ENCODE measurements around the gene CAPN12.
A peak's percentile ranks its signal among the peaks of the same experiment; 100 is the strongest.

CAPN12 gene

DNA sequence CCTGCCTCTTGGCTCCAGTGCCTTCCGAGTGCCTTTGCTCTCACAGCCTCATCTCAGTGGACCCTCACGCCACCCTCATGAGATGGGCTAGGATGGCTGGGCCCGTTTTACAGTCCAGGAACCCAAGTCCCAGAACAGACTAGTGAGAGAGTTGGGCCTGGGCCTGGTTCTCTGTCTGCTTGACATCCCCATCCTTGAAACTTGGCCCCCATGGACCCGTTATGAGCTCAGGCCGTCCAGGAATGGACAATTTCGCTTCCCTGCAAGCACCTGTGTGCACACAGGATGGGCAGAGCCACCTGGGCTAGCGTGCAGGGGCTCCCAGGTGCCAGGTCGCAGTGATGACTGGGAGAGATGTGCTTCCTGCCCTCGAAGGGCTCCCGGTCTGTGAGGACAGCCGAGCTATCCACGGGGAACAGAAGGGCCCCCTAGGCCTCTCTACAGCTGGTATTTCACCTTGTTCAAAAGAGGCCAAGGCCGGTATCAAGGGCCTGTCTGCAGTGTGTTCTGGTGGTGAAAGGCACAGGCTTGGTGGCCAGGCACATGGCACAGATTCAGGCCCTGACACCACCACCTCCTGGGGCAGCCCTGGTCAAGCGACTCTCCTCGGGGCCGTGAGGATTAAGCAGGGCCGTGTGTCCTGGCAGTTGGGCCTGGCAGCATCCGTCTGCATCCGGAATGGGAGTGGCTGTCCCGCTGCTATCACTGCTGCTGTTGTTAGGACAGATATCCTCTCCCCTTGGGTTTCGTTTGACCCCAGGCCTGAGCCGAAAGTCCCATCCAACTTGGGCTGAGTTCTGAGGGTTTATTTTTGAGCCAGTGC lies 38.9 kb downstream of the CAPN12 start:
- H3K9me3 Mint-ChIP-seq = no peaks in the 10 kb centered on the region
- no peak overlapping the region for H3K4me3 Mint-ChIP-seq
- H3K27ac Mint-ChIP-seq = peak overlapping the region; percentile 26
- no peaks in the 10 kb centered on the region for H3K4me1 Mint-ChIP-seq (ENCODE audit: low read depth)
- no peaks in the 10 kb centered on the region for H3K27me3 Mint-ChIP-seq
- H3K36me3 Mint-ChIP-seq (ENCODE audit: low read depth) = peaks cover 44% of the 10 kb centered on the region

DNA sequence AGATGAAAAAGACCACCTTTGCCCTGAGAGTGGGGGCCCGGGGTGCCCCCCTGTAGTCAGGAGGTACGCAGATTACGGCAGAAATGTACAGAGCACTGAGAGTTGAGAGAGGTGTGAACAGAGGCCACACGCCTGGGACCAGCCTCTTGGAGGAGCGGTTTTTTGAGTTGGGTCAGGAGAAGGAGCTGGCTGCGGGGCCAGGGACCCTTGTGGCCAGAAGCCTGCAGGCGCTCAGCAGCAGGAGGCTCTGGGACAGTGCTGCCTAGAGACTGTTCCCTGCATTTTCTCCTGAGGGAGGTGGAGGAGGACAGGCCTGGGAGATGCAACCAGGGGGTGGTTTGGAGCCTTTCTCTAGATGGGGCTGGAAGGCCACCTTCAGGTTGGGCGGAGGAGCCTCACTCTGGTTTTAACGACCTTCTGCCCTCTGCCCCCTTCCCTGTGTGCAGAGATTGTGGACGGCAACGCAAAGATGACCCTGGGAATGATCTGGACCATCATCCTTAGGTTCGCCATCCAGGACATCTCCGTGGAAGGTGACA lies 39.7 kb downstream of the CAPN12 start:
- Mint-ChIP-seq H3K4me1 (ENCODE audit: low read depth) (no peaks in the 10 kb centered on the region), H3K27me3 (no peaks in the 10 kb centered on the region), H3K36me3 (ENCODE audit: low read depth) (peaks cover 42% of the 10 kb centered on the region), H3K27ac (no peak overlapping the region), H3K9me3 (no peaks in the 10 kb centered on the region), H3K4me3 (no peak overlapping the region)

DNA sequence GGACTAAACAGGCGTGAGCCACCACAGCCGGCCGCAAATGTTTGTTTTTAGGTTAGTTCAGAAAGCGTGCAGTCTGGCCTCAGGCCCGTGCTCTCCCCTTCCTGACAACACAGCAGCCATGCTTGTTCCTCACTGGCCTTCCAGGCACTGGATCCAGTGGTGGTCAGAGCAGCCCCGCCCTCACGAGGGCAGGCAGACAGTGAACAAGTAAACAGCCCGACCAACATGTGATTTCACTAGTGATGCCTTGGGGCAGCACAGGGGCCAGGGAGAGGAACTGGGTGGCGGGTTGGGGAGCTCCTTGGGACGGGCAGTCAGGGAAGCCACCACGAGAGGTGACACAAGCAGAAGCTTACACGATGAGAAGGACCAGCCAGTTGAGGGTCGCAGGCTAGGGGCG lies 40.8 kb downstream of the CAPN12 start:
- peaks cover 8% of the 10 kb centered on the region for H3K4me1 Mint-ChIP-seq (ENCODE audit: low read depth)
- H3K9me3 Mint-ChIP-seq = no peaks in the 10 kb centered on the region
- H3K27me3 Mint-ChIP-seq = no peaks in the 10 kb centered on the region
- H3K36me3 Mint-ChIP-seq (ENCODE audit: low read depth) = peaks cover 37% of the 10 kb centered on the region
- no peak overlapping the region for H3K4me3 Mint-ChIP-seq
- no peak overlapping the region for H3K27ac Mint-ChIP-seq

DNA sequence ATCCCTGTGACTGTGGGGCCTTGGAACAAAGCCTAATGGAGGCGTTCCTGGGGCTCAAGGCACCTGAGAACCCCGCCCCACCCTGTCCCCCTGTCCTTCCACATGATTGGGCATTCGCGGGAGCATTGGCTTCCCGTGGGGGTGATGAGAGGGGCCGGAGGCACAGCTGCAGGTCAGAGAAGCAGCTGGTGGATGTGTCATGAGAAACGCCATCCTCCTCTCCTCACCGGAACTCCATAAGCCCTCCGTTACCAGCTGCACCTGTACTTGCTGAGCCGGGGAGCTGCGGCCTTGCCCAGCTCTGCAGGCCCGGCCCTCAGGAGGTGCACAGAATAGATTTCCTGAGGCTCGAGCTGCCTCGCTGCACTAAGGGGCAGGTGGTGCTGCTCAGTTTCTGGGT lies 42.0 kb downstream of the CAPN12 start:
- H3K4me1 Mint-ChIP-seq (ENCODE audit: low read depth) = peaks cover 18% of the 10 kb centered on the region
- H3K36me3 Mint-ChIP-seq (ENCODE audit: low read depth) = peaks cover 31% of the 10 kb centered on the region
- H3K27me3 Mint-ChIP-seq = no peaks in the 10 kb centered on the region
- H3K9me3 Mint-ChIP-seq = no peaks in the 10 kb centered on the region
- no peak overlapping the region for H3K4me3 Mint-ChIP-seq
- H3K27ac Mint-ChIP-seq = no peak overlapping the region

DNA sequence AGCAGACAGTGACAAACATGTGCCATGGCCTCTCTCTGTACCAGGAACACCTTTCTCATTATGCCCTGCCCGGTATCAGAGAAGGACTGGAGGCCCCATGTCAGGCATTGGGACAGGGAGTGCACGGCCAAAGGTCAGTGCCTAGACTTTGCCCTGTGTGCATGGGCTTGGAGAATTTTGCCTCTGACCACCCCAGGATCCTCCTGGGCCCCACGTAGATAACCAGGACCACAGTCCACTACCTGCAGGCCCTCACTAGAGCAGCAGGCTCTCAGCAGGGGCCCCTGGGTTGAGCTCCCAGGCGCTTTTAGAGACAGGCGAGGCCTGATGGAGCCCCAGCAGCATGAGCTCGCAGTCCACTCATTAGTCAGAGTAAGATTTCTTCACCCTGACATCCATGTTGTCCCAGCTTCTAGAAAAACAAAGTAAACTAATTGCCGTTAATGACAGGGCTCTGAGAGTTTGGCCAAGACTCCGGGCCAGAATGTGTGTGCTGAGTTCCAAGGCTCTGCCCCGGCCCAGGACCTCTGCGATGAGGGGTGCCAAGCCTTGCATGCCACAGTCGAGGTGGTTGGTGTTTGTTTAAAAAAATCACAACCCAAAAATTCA lies 42.7 kb downstream of the CAPN12 start:
- Mint-ChIP-seq H3K27me3 (no peaks in the 10 kb centered on the region), H3K4me3 (no peak overlapping the region), H3K27ac (no peak overlapping the region), H3K36me3 (ENCODE audit: low read depth) (peaks cover 29% of the 10 kb centered on the region), H3K4me1 (ENCODE audit: low read depth) (peaks cover 21% of the 10 kb centered on the region), H3K9me3 (no peaks in the 10 kb centered on the region)

DNA sequence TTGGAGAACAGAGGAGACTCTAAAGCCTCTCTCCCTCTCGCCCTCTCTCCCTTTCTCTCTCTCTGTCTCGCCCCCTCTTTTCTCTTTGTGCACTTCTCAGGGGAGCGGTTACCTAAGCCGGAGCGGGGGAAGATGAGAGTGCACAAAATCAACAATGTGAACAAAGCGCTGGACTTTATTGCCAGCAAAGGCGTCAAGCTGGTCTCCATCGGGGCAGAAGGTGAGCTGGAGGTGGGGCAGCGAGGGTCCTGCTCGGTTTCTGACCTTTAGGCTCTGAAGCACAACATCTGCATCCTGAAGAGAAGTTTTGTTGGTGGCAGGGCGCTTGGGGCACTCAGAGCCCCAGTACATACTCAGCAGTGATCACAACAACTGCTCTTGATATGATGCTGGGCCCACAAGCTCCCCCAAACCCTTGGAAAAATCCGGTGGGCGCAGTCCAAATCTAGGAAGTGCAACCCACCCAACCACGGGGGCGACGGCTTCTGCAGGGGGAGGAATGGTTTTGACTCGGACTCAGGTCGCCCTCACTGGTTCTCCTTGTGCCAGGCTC lies 43.3 kb downstream of the CAPN12 start:
- H3K4me3 Mint-ChIP-seq = no peak overlapping the region
- H3K27ac Mint-ChIP-seq = no peak overlapping the region

DNA sequence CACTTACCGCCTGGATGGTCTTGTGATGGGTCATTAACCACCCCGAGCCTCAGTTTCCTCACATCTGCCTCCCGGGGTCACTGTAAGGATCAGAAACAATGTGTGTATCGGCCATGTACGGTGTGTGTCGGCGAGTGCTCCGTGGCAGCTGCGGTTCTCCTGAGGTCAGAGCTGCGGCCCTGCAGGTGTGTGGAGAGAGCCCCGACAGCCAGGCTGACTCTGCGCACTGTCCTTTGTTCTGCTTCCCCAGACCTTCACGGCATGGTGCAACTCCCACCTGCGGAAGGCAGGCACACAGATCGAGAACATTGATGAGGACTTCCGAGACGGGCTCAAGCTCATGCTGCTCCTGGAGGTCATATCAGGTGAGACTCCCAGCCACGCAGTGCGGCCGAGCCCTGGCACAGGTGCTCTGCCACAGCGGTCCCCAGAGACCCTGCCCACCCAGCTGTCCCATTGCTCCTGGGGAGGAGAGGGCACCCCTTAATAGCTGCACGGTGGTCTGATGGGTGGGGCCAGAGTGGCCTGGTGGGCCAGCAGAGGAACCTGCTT lies 43.8 kb downstream of the CAPN12 start:
- peaks cover 26% of the 10 kb centered on the region for H3K36me3 Mint-ChIP-seq (ENCODE audit: low read depth)
- no peak overlapping the region for H3K27ac Mint-ChIP-seq
- H3K4me1 Mint-ChIP-seq (ENCODE audit: low read depth) = peaks cover 28% of the 10 kb centered on the region
- H3K9me3 Mint-ChIP-seq = no peaks in the 10 kb centered on the region
- H3K4me3 Mint-ChIP-seq = no peak overlapping the region
- no peaks in the 10 kb centered on the region for H3K27me3 Mint-ChIP-seq

More for the DNA sequence above, 43.3 kb downstream of the CAPN12 start:
- Mint-ChIP-seq H3K36me3 (ENCODE audit: low read depth) (peaks cover 30% of the 10 kb centered on the region), H3K9me3 (no peaks in the 10 kb centered on the region), H3K27me3 (no peaks in the 10 kb centered on the region), H3K4me1 (ENCODE audit: low read depth) (peaks cover 26% of the 10 kb centered on the region)

DNA sequence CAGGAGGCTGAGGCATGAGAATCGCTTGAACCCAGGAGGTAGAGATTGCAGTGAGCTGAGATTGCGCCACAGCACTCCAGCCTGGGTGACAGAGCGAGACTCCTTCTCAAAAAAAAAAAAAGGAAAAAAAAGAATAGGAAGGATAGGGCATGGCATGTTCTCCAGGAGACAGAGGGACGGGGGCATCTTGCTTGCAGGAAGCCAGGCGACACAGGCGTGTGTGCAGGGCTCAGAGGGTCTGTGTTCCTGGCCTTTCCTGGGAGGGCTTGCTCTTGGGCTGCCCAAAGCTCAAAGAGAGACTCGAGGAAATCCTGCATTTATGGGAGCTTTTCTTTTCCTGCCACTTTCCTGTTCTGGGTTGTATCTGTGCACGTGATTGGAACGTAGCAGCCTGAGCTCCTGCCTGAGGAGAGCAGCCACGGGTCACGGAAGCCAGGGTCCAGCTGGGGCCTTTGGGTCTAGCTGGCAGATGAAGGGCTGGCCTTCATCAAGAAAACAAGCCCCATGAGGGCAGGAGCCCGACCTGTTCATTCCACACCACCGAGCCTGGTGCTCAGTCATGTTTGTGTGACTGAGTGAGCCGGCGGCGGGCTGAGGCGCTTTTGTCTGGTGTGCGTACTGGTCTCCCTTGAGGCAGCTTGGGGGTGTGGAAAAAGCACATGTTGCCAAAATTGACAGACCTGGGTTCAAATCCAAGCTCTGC lies 44.5 kb downstream of the CAPN12 start:
- no peak overlapping the region for H3K27ac Mint-ChIP-seq
- peaks cover 34% of the 10 kb centered on the region for H3K4me1 Mint-ChIP-seq (ENCODE audit: low read depth)
- no peaks in the 10 kb centered on the region for H3K27me3 Mint-ChIP-seq
- H3K36me3 Mint-ChIP-seq (ENCODE audit: low read depth) = peaks cover 26% of the 10 kb centered on the region
- H3K4me3 Mint-ChIP-seq = no peak overlapping the region
- no peaks in the 10 kb centered on the region for H3K9me3 Mint-ChIP-seq

DNA sequence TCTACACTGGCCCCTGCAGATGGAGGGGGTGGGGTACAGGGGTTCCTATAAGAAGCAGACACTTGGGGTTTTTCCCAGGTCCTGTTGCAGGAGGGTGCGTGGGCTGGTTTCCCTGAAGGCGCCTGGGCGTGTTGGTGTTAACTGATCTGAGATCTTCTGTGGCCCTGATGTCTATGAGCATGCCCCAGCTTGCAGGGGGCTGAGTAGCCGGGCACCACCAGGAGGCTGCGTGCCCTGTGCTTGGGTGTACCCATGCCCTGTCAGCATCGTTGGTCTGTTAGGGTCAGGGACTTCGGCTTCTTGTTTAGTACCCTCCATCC lies 45.3 kb downstream of the CAPN12 start:
- Mint-ChIP-seq H3K27me3 (no peaks in the 10 kb centered on the region), H3K27ac (no peak overlapping the region), H3K9me3 (no peaks in the 10 kb centered on the region), H3K4me3 (no peak overlapping the region), H3K36me3 (ENCODE audit: low read depth) (peaks cover 21% of the 10 kb centered on the region), H3K4me1 (ENCODE audit: low read depth) (peaks cover 40% of the 10 kb centered on the region)

DNA sequence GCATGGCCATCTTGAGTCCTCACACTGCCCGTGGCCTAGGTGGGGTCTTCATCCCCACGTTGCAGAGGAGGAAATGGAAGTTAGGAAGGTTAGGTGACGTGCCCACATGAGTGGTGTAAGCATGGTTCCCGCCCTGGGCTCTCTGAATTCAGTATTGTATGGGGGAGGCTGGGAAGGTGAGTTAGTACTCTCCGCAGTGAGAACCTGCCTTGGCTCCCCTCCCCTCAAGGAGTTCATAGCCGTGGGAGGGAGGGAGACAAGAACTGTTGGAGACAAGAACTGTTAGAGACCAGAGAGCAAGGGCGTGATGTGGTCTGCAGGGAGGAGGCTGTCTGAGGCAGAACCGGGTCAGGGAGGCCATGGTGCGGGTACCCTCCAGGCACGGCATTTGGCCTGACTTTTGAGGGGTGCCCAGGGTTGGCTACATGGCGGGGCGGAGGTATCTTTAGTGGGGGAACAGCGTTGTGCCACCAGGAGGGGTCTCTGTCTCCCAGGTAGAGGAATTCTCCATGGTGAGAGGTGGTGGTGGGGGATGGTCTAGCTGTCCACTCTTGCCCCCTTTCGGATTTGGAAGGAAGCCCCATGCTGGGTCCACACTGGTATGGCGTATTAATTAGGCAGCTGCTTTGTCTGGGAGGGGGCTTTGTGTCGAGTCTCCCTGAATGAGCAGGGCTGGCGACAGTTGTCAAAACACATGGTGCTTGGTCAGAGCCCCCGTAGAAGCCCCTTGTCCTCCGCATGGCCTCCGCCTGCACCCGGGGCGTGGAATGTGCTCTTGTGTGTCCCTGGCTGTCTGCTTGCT lies 45.8 kb downstream of the CAPN12 start:
- H3K27me3 Mint-ChIP-seq = no peaks in the 10 kb centered on the region
- no peaks in the 10 kb centered on the region for H3K9me3 Mint-ChIP-seq
- peaks cover 16% of the 10 kb centered on the region for H3K36me3 Mint-ChIP-seq (ENCODE audit: low read depth)
- H3K4me1 Mint-ChIP-seq (ENCODE audit: low read depth) = peaks cover 45% of the 10 kb centered on the region
- H3K4me3 Mint-ChIP-seq = no peak overlapping the region
- H3K27ac Mint-ChIP-seq = no peak overlapping the region

DNA sequence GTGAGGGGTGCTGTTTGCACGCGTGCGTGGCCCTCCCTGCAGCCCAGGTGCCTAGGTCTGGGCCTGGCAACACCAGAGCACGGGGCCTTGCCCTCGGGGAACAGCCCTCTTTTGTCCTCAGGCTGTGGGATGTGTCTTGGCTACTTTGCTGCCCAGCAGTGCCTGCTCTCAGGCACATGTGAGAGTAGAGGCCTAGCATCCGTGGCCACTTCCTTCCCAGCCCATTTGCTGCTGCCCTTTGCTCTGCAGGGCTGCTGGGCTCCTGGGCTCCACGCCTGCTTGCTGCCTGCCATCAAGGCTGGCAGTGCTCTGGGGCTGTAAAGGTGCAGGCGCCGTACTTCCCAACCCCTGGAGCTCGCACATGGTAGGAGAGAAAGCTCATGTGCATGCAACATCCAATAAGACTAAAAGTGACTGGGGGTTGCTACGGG lies 46.6 kb downstream of the CAPN12 start:
- Mint-ChIP-seq H3K4me1 (ENCODE audit: low read depth) (peaks cover 53% of the 10 kb centered on the region), H3K27ac (no peak overlapping the region), H3K27me3 (no peaks in the 10 kb centered on the region), H3K9me3 (no peaks in the 10 kb centered on the region), H3K4me3 (no peak overlapping the region), H3K36me3 (ENCODE audit: low read depth) (peaks cover 15% of the 10 kb centered on the region)

DNA sequence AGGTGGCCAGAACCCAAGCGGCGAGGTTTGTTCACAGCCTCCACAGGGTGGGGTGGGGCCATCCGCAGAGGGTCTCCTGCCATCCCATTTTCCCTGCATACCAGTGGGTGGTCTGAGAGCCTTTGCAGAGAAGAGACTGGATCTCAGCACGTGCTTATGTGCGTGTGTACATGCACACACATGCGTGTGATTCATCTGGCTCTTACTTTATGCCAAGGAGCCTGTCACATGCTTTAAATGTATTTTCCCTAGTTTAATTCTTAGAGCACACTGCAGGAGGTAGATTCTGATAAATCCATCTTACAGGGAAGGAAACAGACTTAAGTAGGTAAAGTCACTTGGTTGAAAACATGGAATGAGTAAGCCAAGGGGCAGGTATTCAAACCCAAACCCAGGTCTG lies 47.1 kb downstream of the CAPN12 start:
- Mint-ChIP-seq H3K27me3 (no peaks in the 10 kb centered on the region), H3K4me1 (ENCODE audit: low read depth) (peaks cover 58% of the 10 kb centered on the region), H3K27ac (no peak overlapping the region), H3K36me3 (ENCODE audit: low read depth) (peaks cover 15% of the 10 kb centered on the region), H3K4me3 (no peak overlapping the region), H3K9me3 (no peaks in the 10 kb centered on the region)

DNA sequence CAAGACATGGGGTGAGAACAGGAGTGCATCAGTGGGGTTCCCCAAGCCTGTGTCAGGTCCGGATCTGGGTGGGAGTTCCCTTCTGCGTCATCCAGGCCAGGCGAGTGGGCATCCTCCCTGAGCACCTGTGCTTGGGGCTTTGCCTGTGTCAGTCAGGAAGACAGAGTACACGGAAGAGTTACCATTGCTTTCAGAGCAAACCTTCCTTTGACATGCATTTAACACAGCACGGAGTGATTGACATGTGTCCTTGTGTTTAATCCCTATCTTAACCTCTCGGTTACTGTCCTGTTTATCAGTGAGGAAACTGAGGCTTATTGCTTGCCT lies 47.6 kb downstream of the CAPN12 start:
- H3K27ac Mint-ChIP-seq = no peak overlapping the region
- peaks cover 15% of the 10 kb centered on the region for H3K36me3 Mint-ChIP-seq (ENCODE audit: low read depth)
- H3K4me1 Mint-ChIP-seq (ENCODE audit: low read depth) = peaks cover 63% of the 10 kb centered on the region
- no peak overlapping the region for H3K4me3 Mint-ChIP-seq
- H3K9me3 Mint-ChIP-seq = no peaks in the 10 kb centered on the region
- H3K27me3 Mint-ChIP-seq = no peaks in the 10 kb centered on the region
